ENCODE data around the gene TIMM17B.
A peak's percentile ranks its signal among the peaks of the same experiment; 100 is the strongest.

TIMM17B gene

GRCh38 chrX:48897625-48898306 lies at the start of gene TIMM17B, which contains the start of gene PQBP1:
Gene TIMM17B, minus strand, starts transcription at chrX:48897768. Its CDS starts 19 bp downstream, at chrX:48897749.
Gene PQBP1, plus strand, starts transcription at chrX:48897930. Its CDS starts 580 bp downstream, at chrX:48898510.
- peak; percentile 79 for DNase-seq

DNA sequence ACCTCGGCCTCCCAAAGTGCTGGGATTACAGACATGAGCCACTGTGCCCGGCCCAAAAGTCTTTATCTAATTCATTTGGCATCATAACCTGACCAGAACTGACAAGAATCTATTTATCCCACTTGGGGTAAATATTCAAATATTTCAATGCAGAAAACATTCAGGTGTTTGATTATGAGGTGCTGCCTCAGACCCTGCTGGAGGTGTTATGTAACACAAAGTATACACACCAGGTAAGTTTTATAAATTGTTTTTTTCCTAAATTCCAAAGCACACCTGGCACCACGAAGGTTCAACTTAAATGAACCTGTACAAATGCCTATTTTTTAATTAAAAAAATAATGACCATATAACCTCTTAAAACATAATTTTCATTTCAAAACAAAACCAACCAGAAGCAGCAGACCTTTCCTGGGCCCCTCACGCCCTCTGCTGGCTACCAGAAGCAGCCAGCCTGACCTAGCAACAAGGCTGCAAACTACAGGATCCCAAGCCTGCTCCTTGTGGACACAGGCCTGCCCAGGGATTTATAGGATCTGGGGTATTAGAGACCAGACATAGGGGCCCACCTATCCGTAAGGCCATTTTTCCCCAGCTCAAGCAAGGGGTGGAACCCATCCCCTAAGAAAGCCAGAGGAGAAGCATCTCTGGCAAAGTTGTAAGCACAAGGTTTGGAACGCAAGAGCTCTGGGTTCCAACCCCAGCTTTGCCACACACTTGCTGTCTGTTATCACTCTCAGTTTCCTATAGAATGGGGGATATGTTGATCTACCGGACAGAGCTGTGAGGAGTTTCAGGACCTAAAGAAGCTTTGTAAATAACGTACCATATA lies 48.2 kb upstream of the TIMM17B start:
- no peak for DNase-seq

- no peak for DNase-seq
Observed at GRCh38 chrX:48942895-48943294, 45.3 kb upstream of the TIMM17B start.

GRCh38 chrX:48940404-48940955 lies 42.9 kb upstream of the TIMM17B start:
- no peak for DNase-seq

- DNase-seq: no peak
Observed at GRCh38 chrX:48939524-48940228, 42.1 kb upstream of the TIMM17B start.

DNA sequence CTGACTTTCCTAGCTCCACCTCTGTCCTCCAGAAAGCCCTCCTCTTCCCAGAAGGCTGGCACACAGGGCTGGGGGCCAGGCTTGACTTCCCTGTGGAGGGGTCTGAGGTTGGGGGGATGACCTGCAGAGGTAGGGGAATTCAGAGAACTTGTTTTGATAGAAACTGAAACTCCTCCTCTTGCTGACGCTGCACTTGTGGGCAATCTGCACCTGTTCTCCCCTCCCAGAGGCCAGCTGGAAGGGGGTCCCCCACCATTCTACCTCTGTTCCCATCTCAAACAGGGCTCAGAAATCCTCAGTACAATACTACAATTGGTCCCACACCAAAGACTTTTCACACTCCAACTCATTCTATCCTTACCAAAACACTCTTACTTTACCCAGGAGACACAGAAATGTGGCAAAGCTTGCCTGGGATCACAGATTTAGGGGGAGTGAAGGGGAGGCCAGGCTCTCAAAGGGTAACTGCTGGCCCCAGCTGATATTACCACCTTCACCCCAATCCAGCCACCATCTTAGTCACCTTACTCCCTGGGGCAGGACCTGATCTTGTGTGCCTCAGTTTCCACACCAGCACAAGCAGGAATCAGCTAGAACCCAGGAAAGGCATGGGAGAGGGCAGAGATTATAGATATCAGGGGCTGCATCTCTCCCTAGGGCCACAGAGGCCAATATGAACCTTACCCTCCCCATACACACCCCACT lies 41.3 kb upstream of the TIMM17B start:
- DNase-seq: no peak

DNA sequence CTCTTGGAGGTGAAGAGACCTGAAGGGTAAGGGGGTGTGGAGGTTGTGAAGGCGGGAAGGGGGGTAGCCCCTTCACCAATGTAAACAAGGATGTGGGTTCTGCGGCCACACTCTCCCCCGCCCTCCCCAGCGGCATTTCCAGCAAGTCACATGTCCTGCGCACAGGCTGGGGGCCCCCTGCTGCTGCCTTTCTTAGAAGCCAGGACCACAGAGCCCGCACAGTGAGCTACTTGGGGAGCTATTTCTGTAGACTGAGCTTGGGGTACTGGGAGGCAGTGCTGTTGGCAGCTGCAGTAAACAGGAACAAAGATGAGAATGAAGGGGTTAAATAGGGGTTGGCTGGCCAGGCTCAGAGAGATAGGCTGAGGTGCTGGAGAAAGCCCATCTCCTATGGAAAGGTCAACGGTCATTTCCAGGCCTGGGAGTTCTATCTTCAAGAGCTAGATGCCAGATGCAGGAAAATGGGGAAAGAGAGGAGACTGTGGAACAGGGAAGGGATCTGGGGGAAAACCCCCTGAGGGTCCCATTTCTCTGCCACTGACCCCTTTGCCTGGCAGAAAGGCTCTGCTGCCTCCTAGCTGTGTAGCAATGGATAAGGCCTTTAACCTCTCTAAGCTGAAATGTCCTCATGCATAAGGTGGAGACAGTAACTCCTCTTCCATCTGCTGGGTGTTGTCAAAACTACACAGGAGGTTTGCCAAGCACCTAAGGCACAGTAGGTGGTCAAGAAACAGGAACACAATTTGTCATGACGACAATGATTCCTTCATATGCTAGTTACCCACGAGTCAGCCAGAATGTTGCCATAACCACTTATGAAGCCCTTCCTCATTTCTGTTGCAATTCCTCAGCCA lies 39.7 kb upstream of the TIMM17B start:
- no peak for DNase-seq

DNA sequence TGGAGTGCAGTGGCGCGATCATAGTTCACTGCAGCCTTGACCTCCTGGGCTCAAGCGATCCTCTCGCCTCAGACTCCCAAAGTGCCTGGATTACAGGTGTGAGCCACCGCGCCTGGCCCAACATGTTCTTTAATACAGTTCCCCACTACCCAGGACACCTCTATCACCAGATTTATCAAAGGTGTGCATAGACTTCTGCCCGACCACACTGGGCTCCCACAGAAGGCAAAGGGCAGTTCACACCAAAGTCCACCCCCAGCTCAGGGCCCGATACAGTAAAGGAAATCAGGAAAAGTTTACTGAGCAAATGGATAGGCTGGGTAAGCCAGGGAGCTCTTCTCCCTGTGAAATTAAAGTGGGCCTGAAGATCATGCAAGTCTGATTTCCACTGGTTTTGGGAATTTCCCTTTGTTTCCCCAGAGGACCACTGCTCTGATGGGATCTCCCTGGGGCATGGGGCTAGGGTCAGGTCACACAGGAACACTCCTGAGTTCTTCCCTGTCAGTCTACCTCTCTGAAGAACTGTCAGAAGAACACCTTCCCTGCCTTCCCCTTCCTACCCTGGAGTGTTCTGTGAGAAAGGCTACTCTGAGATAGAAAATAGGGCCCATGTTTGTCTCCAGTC lies 39.0 kb upstream of the TIMM17B start:
- DNase-seq: no peak

GRCh38 chrX:48935301-48935670 lies 37.7 kb upstream of the TIMM17B start:
- DNase-seq: no peak

DNA sequence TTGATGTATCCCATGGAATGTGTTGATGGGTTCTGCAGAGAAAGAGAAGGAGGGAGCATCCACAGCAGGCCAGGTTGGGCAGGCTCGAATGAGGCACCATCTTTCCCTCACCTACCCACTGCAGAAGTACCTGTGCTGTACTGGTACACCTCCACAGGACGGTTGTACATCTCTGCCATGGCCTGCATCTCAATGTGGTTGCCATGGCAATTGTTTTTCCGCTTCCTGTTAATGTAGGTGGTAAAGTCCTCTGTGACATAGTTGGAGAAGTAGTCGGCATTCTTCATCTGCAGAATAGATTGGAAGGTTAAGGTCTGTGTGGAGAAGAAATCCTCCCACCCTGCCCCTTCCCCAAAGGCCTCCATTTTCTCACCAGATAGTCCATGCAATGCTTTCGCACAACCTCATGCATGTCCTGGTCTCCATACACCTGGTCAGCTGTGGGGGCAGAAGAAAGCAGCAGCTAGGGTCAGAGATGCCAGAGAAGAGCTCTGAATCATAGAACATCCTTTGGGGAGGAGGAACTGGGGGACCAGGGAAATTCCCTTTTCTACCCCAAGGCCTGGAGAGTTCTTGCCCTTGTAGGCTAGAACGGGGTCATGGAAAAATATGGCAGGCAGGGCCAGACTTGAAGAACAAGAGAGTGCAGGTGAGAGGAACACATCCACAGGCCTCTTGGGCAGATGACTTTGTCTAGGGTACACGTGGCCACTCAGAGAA lies 37.2 kb upstream of the TIMM17B start:
- DNase-seq: no peak

DNA sequence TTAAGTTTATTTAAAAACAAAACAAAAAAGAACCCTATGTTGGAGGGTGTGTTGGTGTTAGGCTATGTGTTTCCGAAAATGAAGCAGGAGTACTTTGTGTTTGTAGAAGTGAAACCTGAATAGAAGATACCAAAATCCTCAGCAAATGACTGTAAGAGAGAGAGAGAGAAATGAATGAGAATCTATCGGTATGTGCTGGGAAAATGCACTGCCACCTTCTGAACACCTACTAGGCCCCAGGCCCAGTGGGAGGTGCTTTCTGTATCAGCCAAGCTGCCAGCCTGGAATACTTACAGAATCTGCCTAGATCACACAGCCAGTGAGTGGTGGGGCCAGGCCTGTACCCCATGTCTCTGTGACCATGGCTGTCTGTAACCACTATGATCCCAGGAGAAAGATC lies 36.2 kb upstream of the TIMM17B start:
- no peak for DNase-seq

DNA sequence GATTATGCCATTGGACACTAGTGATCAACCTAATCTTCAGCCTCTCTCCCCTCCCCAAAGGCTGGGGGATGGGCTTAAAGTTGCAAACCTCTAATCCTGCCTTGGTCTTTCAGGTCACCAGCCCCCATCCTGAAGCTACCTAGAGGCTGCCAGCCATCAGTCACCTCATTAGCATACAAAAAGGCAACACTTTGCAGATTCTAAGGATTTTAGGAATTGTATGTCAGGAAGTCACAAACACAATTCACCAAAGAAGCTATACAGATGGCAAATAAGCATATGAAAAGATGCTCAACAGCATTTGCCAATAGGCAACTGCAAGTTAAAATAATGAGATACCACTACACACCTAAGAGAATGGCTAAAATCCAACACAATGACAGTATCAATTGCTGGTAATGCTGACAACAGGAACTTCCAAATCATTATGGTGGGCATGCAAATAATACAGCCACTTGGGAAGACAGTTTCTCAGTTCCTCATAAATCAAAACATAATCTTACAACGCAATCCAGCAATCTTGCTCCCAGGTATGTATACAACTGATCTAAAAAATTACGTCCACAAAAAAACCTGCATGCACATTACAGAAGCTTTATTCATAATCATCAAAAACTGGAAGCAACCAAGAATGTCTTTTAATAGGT lies 30.3 kb upstream of the TIMM17B start:
- no peak for DNase-seq

GRCh38 chrX:48927123-48927522 lies 29.6 kb upstream of the TIMM17B start:
- no peak for DNase-seq

DNA sequence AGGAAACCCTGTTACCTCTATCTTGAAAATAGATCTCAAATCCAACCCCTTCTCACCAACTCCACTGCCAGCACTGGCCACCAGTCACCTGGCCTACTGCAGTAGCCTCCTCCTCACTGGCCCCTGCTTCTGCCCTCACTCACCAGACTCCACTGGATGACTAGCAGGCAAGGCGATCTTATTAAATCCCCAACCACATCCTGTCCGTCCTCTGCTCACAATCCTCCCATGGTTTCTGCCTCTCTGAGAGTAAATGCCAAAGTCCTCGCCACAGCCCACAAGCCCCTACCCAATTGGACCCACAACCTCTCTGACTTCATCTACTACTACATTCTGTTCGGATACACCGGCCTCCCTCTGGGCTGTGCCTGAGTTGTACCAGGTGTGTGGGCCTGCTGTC lies 26.7 kb upstream of the TIMM17B start:
- no peak for DNase-seq

DNA sequence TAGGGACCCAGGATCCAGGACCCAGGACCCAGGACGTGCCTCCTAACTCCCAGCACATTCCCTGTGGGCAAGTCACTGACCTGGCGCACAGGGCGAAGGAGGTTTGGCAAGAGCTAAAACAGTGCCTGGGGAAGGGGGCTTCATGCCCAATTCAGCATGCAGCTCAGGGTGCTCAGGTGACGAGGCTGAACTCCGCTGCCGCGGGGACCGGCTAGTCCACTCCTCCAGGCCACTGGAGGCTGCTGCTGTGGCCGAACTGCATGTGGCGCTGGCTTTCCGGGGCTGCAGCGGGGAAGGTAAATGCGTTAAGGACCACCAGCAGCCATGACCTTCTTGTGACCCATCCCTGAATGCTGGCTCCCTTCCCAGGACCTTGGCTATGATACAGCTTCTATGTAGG lies 26.2 kb upstream of the TIMM17B start:
- no peak for DNase-seq

DNA sequence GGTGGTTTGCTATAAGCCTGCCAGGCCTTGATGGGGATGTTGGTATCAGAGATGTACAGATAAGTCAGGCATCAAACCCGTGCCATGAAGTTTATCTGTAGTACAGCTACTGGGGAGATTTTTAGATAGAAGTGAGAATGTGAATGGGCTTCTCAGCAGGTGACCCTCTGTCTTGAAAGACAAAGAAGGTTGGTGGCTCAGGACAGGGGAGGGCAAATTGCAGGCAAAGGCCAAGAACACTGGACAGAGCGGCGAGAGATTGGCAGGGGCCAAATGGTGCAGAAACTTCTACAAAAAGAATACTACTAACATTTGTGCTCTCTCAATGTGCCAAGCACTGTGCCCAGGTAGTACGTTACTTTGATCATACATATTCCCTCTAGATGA lies 23.1 kb upstream of the TIMM17B start:
- no peak for DNase-seq

- no peak for DNase-seq
Observed at GRCh38 chrX:48919947-48920717, 22.6 kb upstream of the TIMM17B start.

DNA sequence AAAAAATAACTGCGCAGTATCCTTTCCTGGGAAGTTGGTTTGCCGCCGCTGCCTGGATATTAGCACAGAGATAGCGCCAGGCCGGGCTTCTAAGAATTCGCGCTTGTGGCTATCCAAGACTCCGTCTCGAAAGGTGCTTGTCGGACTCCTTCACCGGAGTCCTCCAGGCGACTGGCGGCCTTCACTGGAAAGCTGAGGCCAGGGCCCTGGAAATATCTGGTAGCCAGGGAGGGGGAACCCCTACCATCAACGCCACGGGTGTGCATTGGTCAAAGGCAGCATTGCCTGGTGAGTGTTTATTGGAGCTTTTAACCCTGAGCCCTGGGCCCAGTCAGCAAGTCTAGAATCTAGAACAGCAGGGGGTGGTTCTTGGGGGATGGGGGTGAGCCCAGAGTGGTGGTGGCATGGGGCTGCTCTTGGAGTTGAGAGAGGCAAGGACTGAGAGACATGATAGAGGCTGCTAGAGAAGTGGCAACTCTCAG lies 21.8 kb upstream of the TIMM17B start:
- DNase-seq: no peak
